HFF-Myc (cell line): ENCODE results near the gene CHKB.

Experiments
- DNase-seq: peaks from one replicate; pipeline ENCODE4 v3.0.0-alpha.2; 2011; ENCODE audit warnings: low read depth; ENCODE audit errors: extremely low read depth
- H3K4me3 ChIP-seq: replicated peaks from 2 replicates; pipeline ENCODE4 v1.5.1; 2011; ENCODE audit warnings: low read depth, mild to moderate bottlenecking, control low read depth, low read length
- CTCF ChIP-seq: IDR thresholded peaks from 2 replicates; pipeline ENCODE4 v1.5.1; 2012; ENCODE audit warnings: mild to moderate bottlenecking, low read depth, low read length, control low read depth; ENCODE audit errors: missing control alignments

The CHKB gene

GRCh38 chr22:50582493-50583293 lies at the start of gene CHKB:
CHKB (minus strand) TSS chr22:50582849; CDS start chr22:50582781, 68 bp downstream.
- TF ChIP-seq CTCF, result no peak
- H3K4me3 ChIP-seq, result peak within 1 kb of the TSS; percentile 62
- DNase-seq, result peak; percentile 90

- no peak overlapping the region for H3K4me3 ChIP-seq
- TF ChIP-seq CTCF, result no peak
- DNase-seq, result no peak
Observed at GRCh38 chr22:50630376-50630775, 47.7 kb upstream of the CHKB start.

- H3K4me3 ChIP-seq, result peak overlapping the region; percentile 75
- no peak for TF ChIP-seq CTCF
- DNase-seq, result no peak
Observed at GRCh38 chr22:50628543-50629134, 46.0 kb upstream of the CHKB start.

GRCh38 chr22:50627642-50628542 lies 45.2 kb upstream of the CHKB start, which contains the start of gene ARSA:
ARSA (minus strand) TSS chr22:50628152; CDS start chr22:50627779, 373 bp downstream.
- TF ChIP-seq CTCF, result peak; percentile 32
- DNase-seq, result no peak
- peak within 1 kb of the TSS; percentile 75 for H3K4me3 ChIP-seq

GRCh38 chr22:50626850-50627641 lies 44.4 kb upstream of the CHKB start:
- no peak for DNase-seq
- peak overlapping the region; percentile 75 for H3K4me3 ChIP-seq
- TF ChIP-seq CTCF, result no peak

GRCh38 chr22:50626314-50626849 lies 43.7 kb upstream of the CHKB start:
- no peak for TF ChIP-seq CTCF
- H3K4me3 ChIP-seq, result no peak overlapping the region
- DNase-seq, result no peak
